Endodermal cell (in vitro differentiated cells): ENCODE results near the gene XRCC6. TPM values are rescaled to one million over a fixed set of nuclear protein-coding genes. Genes with fewer than 3 reads are reported as not detected.
"Not testable (repeated sequence)": the region's sequence is repeated elsewhere in the genome, so short reads cannot be mapped to it uniquely, and the experiment has no call there.

Experiments
- DNase-seq: peaks from one replicate; pipeline ENCODE4 v3.0.0-alpha.2; 2017
- H3K27ac ChIP-seq: 2 replicates; pipeline ENCODE4 v1.5.1; 2013; ENCODE audit warnings: mild to moderate bottlenecking, low read depth, low read length, moderate library complexity
- H3K27me3 ChIP-seq: 2 replicates; pipeline ENCODE4 v1.6.1; 2013; ENCODE audit warnings: mild to moderate bottlenecking, low read length, moderate library complexity; ENCODE audit not compliant: insufficient read depth, control insufficient read depth, poor library complexity, severe bottlenecking
- H3K36me3 ChIP-seq: 2 replicates; pipeline ENCODE4 v1.7.0; 2013; ENCODE audit warnings: mild to moderate bottlenecking, low read length, moderate library complexity; ENCODE audit not compliant: control insufficient read depth, insufficient read depth
- H3K4me1 ChIP-seq: one replicate; pipeline ENCODE4 v1.7.0; 2013; ENCODE audit warnings: low read length; ENCODE audit not compliant: control insufficient read depth, insufficient read depth
- H3K4me3 ChIP-seq: 2 replicates; pipeline ENCODE4 v1.5.1; 2013; ENCODE audit warnings: mild to moderate bottlenecking, low read length, moderate library complexity
- H3K9ac ChIP-seq: 2 replicates; pipeline ENCODE4 v1.6.1; 2013; ENCODE audit warnings: mild to moderate bottlenecking, low read length, moderate library complexity; ENCODE audit not compliant: poor library complexity, severe bottlenecking; ENCODE audit errors: extremely low read depth
- H3K9me3 ChIP-seq: 2 replicates; pipeline ENCODE4 v1.6.1; 2013; ENCODE audit warnings: mild to moderate bottlenecking, low read length, moderate library complexity; ENCODE audit not compliant: control insufficient read depth
- H3K27ac Mint-ChIP-seq: 2 replicates; pipeline ENCODE4 v1.8.0; 2020; ENCODE audit warnings: mixed read lengths
- H3K27me3 Mint-ChIP-seq: 2 replicates; pipeline ENCODE4 v1.8.0; 2021; ENCODE audit warnings: mild to moderate bottlenecking, mixed read lengths; ENCODE audit not compliant: insufficient read depth
- H3K36me3 Mint-ChIP-seq: 2 replicates; pipeline ENCODE4 v1.8.0; 2020; ENCODE audit warnings: low read depth, mixed read lengths
- H3K4me1 Mint-ChIP-seq: 2 replicates; pipeline ENCODE4 v1.8.0; 2020; ENCODE audit warnings: mixed read lengths
- H3K4me3 Mint-ChIP-seq: 2 replicates; pipeline ENCODE4 v1.8.0; 2020; ENCODE audit warnings: mild to moderate bottlenecking, moderate library complexity, mixed read lengths
- H3K9me3 Mint-ChIP-seq: 2 replicates; pipeline ENCODE4 v1.8.0; 2020; ENCODE audit warnings: mild to moderate bottlenecking, mixed read lengths
- WGBS, 2 experiments: methylation state at CpG; one replicate each; pipeline versions ENCODE4 v1.1.5 to v1.1.7; 2013; ENCODE audit warnings: missing lambda C conversion rate in 2 of 2, mixed read lengths in 1 of 2; ENCODE audit not compliant: insufficient coverage in 1 of 2, insufficient read length in 1 of 2; 5-methylcytosine and 5-hydroxymethylcytosine counted together
- total RNA-seq, 2 donors: library from RNA; stranded (reverse); fragmentation: NEBNext Ultra II Directional in 1 of 2; extraction: Animal tissue kit (Norgen Biotek cat#: 25700) in 1 of 2; gene quantifications; 2 replicates in 1 of 2; 3 replicates in 1 of 2; pipeline ENCODE4 v1.2.1, GENCODE V29; 2021
- TF ChIP-seq, protein P1 (sequence below): fragments of 200-600 bp; sonication (generic); conservative IDR thresholded peaks from 2 replicates; pipeline ENCODE4 v1.5.0; 2021; ENCODE audit warnings: antibody characterized with exemption, mild to moderate bottlenecking

The XRCC6 gene
- total RNA-seq, 2 donors from 2014 or later: 345 to 387 TPM

DNA sequence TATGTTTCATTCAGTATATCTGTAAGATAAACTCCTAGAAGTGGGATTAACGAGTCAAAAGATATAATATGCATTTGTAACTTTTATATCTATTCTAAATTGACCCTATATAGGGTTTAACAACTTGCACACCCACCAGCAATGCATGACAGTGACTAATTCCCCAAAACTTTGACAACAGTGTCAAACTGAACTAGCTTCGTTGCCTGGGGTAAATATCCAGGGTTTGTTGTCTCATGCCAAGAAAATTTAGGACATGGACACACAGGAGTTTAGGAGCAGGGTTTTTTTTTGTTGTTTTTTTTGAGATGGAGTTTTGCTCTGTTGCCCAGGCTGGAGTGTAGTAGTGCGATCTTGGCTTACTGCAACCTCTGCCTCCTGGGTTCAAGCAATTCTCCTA lies 62.5 kb downstream of the XRCC6 start:
- Histone ChIP-seq H3K4me1 (no peaks in the 10 kb centered on the region), H3K9me3 (no peaks in the 10 kb centered on the region), H3K27ac (no peak overlapping the region), H3K36me3 (peaks cover 22% of the 10 kb centered on the region), H3K9ac (no peak overlapping the region), H3K27me3 (no peaks in the 10 kb centered on the region), H3K4me3 (no peak overlapping the region)
- H3K27ac Mint-ChIP-seq: no peak overlapping the region
- no peak for DNase-seq
- H3K27me3 Mint-ChIP-seq: no peaks in the 10 kb centered on the region
- H3K36me3 Mint-ChIP-seq: peaks cover 17% of the 10 kb centered on the region
- 98 to 100% methylated on average over 2 of the region's 3 CpGs for WGBS, 2 experiments
- no peaks in the 10 kb centered on the region for H3K9me3 Mint-ChIP-seq
- no peak overlapping the region for H3K4me3 Mint-ChIP-seq
- TF ChIP-seq, protein P1, sequence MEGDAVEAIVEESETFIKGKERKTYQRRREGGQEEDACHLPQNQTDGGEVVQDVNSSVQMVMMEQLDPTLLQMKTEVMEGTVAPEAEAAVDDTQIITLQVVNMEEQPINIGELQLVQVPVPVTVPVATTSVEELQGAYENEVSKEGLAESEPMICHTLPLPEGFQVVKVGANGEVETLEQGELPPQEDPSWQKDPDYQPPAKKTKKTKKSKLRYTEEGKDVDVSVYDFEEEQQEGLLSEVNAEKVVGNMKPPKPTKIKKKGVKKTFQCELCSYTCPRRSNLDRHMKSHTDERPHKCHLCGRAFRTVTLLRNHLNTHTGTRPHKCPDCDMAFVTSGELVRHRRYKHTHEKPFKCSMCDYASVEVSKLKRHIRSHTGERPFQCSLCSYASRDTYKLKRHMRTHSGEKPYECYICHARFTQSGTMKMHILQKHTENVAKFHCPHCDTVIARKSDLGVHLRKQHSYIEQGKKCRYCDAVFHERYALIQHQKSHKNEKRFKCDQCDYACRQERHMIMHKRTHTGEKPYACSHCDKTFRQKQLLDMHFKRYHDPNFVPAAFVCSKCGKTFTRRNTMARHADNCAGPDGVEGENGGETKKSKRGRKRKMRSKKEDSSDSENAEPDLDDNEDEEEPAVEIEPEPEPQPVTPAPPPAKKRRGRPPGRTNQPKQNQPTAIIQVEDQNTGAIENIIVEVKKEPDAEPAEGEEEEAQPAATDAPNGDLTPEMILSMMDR: no peak
- peaks cover 7% of the 10 kb centered on the region for H3K4me1 Mint-ChIP-seq

DNA sequence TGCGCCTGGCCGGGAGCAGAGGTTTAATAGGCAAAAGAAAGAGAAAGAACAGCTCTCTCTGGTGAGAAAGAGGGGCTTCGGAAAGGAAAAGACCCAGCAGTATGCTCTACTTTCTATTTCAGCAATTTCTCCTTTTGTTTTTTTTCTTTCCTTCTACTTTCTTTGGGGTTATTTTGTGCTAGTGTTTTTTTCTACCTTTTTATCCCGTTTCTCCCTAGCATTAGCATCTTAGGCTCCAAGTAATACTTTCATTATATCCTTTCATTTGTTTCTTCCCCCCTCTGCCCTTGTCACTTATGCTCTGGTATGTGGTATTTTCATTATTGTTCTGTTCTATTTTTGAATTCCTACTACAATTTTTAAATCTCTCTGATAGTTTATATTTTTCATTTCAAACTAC lies 63.1 kb downstream of the XRCC6 start:
- peaks cover 15% of the 10 kb centered on the region for H3K36me3 Mint-ChIP-seq
- H3K4me1 Mint-ChIP-seq: peaks cover 7% of the 10 kb centered on the region
- 98 to 100% methylated on average over 1 to 2 of the region's 4 CpGs for WGBS, 2 experiments
- H3K9me3 ChIP-seq: no peaks in the 10 kb centered on the region
- TF ChIP-seq, protein P1: no peak
- no peaks in the 10 kb centered on the region for H3K4me1 ChIP-seq
- H3K36me3 ChIP-seq: peaks cover 19% of the 10 kb centered on the region
- no peak overlapping the region for H3K4me3 Mint-ChIP-seq
- no peak overlapping the region for H3K4me3 ChIP-seq
- H3K27me3 Mint-ChIP-seq: no peaks in the 10 kb centered on the region
- H3K27ac Mint-ChIP-seq: no peak overlapping the region
- no peak overlapping the region for H3K27ac ChIP-seq
- no peaks in the 10 kb centered on the region for H3K27me3 ChIP-seq
- DNase-seq: no peak
- H3K9me3 Mint-ChIP-seq: no peaks in the 10 kb centered on the region
- no peak overlapping the region for H3K9ac ChIP-seq

DNA sequence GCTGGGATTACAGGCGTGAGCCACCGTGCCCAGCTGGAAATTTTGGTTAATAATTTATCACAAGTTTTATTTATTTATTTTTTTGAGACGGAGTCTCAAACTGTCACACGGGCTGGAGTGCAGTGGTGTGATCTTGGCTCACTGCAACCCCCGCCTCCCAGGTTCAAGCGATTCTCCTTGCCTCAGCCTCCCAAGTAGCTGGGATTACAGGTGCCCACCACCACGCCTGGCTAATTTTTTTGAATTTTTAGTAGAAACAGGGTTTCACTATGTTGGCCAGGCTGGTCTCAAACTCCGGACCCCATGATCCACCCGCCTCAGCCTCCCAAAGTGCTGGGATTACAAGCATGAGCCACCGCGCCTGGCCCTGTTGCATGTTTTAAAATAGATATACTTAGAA lies 65.8 kb downstream of the XRCC6 start:
- H3K9me3 ChIP-seq, H3K27ac ChIP-seq, H3K27me3 ChIP-seq, H3K27ac Mint-ChIP-seq, H3K4me1 ChIP-seq, DNase-seq, H3K36me3 ChIP-seq, H3K9ac ChIP-seq, H3K36me3 Mint-ChIP-seq, H3K27me3 Mint-ChIP-seq, H3K9me3 Mint-ChIP-seq, H3K4me1 Mint-ChIP-seq: not testable (repeated sequence)
- H3K4me3 ChIP-seq: peak overlapping the region; percentile 89
- peak overlapping the region; percentile 94 for H3K4me3 Mint-ChIP-seq
- WGBS, 2 experiments: 91 to 97% methylated on average over 4 to 9 of the region's 11 CpGs

DNA sequence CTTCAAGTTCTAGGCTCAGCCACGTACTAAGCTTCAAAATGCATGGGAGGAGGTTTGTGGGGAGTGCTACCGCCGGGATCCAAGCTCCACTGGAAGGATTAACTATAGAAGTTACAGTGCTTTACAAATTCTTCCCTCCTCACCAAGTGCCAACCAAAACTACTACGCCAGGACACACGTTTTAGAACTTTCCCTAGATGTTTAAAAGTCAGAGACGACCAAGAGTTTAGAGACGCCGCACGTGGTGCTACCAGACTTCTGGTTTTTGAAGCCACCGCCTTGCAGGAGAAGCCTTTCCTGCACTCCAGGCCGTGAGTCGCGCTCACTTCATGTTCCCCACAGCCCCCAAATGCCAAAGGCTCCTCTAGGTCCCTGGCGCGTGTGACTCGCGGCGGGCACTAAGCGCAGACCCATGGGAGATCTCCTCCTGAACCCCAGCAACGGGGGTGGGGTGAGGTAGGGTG lies 66.8 kb downstream of the XRCC6 start:
- Mint-ChIP-seq H3K27ac (peak overlapping the region; percentile 97), H3K4me3 (peak overlapping the region; percentile 94), H3K27me3 (no peaks in the 10 kb centered on the region), H3K9me3 (no peaks in the 10 kb centered on the region), H3K36me3 (no peaks in the 10 kb centered on the region), H3K4me1 (peaks cover 7% of the 10 kb centered on the region)
- peak; percentile 69 for DNase-seq
- no peak overlapping the region for H3K27ac ChIP-seq
- peak overlapping the region; percentile 66 for H3K9ac ChIP-seq
- H3K36me3 ChIP-seq: no peaks in the 10 kb centered on the region
- no peaks in the 10 kb centered on the region for H3K27me3 ChIP-seq
- H3K4me1 ChIP-seq: no peaks in the 10 kb centered on the region
- TF ChIP-seq, protein P1: no peak
- peak overlapping the region; percentile 89 for H3K4me3 ChIP-seq
- no peaks in the 10 kb centered on the region for H3K9me3 ChIP-seq
- WGBS, 2 experiments: 1 to 2% methylated on average over 15 to 20 of the region's 20 CpGs
